CD4-positive, alpha-beta T cell treated with Interleukin-4 for 1 hour (primary cell): ENCODE results near the gene CASQ2.

Experiments used
- DNase-seq, 2 donors: peaks; one replicate each; pipeline ENCODE4 v3.0.0-alpha.2; 2020 to 2022

The CASQ2 gene

DNA sequence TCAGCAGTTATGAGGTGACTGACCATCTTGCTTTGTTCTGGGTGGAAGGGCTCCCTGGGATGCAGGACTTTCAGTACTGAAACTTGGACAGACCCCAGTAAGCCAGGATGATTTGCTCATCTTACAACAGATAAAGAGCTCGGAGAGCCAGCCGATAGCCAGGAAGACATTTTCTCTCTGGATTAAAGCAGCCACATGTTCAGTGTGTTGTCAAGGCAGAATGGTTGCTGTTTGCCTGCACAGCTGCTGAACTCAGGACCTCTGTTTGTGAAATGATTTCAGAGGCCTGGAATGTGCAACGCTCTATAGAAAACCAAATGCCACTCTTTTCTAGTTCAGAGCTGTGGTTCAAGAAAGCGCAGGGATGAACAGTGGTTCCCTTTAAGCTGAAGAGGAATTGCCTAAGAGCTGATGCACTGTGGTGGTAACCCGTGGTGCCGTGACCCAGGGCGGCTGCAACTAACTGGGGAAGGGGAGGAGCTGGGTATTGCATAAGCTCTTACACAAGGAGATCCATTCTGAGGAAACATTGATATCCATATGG is 40.7 kb downstream of the CASQ2 start:
- peak; percentile 10 to 76 for DNase-seq

DNA sequence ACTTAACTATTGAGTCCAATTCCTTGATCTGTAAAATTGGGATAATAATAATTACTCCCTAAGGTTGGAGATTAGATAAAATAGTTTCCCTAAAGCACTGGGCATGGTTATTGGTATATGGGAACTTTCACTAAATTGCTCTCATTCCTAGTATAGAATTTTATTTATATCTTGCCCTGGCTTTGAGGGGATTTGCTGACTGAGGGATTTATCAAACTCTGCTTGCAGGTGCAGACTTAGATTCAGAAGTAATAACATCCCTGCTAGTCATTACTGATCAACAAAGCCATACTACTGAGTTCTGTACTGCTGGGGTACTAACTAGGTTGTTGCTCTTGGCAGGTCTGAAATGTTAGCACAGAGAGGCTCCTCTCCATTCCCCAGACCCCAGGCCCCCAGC is 41.9 kb downstream of the CASQ2 start:
- DNase-seq: no peak

DNA sequence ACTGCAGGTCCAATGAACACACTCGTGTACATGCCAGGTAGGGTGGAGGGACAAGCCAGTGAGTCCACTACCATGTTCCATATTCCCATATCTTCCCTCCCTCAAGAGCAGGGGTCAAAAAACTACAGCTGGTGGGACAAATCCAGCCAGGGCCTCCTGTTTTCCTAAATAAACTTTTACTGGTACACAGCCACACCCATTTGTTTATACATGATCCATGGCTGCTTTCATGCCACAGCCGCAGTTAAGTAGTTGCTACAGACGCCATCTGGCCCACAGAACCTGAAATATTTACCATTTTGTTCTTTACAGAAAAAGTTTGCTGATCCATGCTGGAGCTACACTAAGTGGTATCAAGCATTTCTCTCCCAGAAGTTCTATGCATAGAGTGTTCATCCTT is 42.4 kb downstream of the CASQ2 start:
- no peak for DNase-seq

DNA sequence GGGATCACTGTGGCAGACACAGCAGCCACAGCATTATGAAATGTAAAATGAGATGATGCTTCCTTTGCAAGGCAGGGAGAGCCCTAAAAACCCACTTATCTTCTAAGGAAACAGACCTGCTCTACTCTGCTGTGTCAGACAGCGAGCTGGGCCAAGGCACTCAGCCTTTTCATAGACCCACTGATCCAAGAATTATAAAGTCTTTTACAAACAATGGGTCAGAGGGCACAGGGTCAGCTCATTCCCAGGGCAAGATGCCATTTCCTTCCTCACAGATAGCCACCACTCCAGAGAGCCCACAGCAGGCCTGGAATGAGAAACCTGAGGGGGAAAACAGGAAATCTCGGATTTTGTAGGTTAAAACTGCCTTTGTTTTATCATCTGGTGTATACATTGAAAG is 42.9 kb downstream of the CASQ2 start:
- DNase-seq: no peak

DNA sequence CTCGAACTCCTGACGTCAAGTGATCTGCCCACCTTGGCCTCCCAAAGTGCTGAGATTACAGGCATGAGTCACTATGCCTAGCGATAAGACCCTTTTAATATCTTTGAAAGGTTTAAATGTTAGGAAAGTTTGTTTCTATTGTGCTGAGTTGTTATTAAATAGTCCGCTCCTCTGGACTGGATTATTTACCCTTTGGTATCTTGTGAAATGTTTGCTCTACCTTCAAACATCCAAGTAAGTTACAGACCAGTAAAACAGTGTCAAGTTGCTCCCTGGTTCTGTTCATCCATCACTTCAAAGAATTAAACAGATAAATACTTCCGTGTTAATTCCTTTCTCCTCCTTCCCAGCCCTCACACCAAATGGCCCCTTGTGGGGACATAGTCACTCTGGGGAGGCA is 44.8 kb downstream of the CASQ2 start:
- no peak for DNase-seq

DNA sequence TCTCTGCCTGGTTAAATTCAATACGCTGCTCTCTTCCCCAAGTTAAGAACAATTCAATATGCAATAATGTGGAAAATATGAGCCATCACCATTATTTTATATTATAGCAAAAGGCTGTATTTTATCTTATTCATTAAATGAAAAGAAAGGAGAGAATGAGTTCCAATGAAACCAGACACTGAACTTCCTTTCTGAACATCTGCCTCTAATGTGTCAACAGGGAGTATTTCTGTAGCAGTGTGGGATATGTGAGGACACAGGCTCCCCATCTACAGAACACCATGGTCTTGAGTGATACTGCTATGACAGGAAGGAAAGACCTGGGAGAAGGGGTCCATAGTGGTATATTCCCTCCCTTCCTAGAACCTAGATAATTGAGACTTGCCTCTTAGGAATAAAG is 46.3 kb downstream of the CASQ2 start:
- no peak for DNase-seq

DNA sequence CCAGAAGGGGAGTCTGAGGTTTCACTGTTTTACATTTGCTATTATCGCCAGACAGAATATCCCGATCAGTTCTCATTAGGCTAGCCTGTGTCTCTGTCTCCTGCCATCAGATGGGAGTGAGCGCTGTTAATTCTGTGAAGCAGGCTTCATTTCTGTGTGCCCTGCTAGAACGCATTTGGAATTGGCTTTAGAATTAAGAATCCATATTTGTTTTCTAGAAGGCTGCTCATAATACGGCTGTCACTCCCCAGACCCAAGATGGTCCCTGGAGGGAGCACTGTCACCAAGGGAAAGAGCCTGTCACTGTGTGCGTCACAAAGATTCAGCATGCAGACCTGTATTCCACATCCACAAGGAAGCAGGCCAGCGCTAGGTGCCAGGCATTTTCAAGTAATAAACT is 49.2 kb downstream of the CASQ2 start:
- DNase-seq: no peak

DNA sequence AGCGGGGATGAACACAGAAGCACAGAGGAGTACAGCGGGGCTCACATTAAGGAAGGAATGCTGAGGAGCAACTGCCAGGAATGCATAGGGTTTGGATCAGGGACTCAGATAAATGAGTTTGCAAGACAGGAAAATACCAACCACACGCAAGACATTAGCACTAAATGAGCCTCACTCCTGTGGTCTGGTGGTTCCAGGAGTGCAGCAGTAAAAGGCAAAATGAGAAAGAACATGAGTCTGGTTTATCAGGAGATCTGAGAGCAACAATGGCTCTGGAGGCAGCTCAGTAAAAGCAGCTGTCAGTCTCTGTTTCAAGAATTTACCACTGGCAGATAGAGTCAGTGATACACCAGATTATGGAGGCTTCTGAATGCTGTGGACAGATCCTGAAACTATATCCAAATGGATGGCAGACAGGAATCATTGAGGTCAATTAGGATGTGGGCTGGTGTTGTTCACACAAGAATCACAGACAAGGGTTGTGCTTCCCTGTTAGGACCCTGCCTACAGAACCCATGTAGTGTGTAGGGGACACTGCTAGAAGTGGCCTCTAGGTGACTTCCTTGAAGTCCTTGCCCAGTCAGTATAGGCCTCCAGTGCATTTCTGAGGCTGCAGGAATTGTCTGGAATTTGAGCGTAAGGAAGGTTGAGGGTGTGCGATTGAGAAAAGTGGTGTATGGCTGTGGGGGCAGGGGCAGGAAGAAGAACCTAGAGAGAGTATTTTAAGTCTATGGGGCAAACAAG is 50.3 kb downstream of the CASQ2 start:
- no peak for DNase-seq

DNA sequence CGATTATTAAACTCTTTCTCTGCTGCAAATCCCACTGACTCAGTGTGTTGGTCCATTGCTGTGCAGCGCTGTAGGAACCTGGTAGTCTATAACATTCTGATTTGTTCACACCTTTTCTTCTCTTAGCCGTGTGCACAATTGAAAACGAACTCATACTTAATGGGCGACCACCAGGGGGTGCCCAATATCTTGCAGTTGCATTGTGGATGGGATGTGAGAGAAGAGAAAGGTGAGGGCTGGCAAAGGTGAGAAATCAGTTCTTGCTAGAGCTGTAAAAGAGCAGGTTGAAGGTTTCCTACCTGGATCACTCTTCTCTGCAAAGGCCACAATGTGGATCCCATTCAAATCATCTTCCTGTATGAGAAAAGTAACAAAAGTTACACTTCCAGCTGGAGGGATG is 51.0 kb downstream of the CASQ2 start:
- peak; percentile 12 to 26 for DNase-seq

DNA sequence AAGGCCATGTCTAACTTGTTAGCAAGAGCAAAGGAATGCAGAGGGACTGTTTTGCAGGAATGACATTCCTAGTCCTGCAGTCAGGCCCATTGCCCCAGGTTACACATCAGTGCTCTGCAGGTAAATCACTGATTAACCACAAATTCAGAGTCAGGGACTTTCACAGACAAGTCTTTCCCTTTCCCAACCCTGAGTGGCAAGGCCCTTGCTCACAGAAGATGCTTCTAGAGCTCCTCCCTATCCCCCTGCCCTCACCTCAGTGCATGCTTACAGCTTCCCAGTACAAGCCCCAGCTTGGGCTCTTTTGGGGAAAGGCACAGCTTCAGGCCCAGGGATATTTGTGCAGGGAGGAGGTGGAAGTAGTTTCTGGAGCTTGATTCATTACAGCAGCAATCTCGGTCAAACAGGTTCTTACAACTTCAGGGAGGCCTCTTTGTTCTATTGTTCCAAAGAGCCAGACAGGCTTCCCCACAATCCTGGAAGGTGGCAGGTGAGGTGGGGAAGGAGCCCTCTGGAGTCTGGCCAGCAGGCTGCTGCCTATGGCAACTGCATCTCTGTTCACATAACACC is 53.9 kb downstream of the CASQ2 start:
- no peak for DNase-seq

DNA sequence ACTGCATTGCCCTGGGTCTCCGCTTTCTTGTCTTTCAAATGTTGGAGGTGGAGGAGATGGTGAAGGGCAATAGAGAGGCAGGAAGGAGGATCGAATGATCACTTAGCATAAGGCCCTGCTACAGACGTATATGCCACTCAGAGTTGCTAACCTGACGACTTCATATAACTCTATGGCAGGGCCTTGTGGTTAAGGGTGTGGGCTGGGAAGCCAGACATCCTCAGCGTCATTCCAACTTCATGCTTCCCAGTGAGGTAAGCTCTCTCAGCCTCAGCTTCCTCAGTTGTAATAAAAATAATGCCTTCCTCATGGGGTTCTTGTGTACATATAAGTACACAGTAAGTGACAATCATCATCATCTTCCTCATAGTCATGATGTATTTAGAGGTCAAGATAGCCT is 54.6 kb downstream of the CASQ2 start:
- DNase-seq: no peak

DNA sequence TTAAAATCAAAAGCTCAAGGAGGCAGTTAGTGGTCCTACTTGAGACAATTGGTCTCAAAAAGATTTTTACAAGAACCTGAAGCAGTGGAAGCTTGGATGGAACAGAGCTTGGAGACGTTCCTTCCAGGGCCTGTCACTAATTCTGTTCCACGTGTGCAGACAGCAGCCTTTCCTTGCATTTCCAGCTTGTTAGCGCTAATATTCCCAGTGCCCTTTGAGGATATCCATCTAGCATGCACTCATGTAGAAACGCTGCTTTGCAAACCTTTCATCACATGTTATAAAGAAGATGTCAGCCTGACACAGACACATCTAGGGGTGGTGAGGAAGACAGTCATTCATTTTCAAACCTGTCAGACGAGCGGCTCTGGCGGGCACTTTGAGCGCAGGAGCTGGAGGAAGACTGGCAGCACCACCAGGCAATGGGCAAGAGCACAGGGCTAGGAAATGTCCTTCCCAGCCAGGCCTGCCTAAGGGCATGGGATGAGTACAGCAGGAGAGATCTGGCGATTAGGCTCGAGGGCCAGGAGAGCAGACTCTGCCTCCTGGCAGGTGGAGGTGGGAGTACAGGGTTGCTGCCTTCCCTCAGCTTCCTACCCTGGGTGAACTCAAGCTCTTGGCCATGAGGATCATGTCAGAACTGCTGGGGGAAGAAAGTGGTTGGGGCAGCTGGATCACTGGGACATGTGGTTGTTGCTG is 55.5 kb downstream of the CASQ2 start:
- DNase-seq: no peak

DNA sequence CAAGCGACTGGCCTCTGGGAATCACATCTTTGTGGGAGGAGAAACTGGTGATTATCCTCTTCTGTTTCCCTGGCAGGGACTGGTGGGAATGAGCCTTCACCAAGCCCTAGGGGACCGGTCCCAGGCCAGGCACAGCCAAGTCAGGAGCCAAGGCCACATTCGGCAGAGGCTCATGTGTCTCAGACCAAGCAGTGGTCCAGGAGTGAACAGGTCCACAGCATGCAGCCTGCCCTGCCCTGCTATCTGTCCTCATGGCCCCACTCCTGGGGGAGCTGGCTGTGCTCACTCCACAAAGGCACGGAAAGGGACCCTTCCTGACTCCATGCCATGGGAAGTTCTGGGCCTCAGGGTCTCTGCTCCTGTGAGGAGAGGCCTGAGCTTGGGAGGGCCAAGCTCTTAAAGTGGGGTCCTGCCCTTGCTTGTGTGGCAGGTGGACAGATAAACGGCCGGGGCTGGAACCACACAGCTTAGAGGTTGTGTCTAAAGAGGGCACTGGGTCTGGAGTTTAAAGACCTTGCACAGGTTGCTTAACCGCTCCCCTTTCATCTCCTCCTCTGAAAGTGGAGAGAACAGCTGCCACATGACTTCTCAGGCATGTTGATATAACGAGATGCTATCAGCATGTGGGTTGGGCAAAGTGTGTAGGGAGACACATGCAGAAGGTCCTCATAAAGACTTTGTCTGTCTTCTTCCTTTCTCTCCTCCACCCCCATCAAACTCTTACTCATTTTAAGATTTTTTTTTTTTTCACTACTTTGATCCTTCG is 57.5 kb downstream of the CASQ2 start:
- no peak for DNase-seq

DNA sequence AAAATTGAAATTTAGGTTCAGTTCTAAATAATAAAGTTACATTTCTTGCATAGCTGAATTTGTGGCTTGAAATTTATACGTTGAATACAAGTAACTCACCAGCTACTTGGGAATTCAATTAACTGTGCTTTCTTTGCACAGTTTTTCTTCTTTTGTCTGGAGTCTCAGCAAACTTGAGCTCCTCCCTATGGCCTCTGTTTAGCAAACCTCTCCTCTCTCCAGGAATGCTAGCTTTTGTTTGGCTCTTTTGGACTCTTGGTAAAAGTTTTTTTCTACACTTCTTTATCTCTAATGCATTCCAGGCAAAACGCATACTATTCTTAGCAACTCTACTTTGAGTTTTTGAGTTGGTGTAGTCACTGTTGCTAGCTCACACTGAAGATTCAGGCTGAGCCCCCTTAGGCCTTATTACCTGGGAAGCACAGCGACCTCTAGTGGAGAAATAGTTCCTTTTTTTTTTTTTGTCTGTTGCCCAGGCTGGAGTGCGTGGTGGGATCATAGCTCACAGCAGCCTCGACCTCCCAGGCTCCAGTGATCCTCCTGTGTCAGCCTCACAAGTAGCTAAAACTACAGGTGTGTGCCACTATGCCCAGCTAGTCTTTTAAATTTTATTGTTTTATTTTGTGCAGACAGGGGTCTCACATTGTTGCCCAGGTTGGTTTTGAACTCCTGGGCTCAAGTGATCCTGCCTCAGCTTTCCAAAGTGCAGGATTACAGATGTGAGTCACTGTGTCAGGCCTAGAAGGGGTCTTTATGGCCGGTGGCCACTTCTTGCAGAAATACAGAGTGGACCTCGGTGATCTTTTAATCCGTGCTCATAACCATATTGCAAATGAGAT is 61.7 kb downstream of the CASQ2 start:
- peak in 1 of 2 donors; percentile 19 for DNase-seq

DNA sequence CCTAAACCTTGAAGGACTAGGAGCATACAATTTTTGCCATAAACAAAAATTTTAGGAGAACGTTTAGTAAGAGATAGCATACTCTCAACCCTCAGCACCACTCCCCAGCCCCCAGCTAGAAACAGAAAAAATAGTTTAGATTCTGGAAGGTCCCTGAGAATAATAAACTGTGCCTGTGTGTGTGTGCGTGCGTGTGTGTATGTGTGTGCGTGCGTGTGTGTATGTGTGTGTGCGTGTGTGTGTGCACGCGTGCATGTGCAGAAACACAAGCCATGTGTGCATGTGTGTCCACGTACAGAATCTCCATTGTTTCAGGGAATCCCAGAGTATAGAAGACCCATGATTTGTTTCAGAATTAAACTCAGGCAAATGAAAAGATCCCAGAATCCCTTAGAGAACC is 62.6 kb downstream of the CASQ2 start:
- DNase-seq: no peak

DNA sequence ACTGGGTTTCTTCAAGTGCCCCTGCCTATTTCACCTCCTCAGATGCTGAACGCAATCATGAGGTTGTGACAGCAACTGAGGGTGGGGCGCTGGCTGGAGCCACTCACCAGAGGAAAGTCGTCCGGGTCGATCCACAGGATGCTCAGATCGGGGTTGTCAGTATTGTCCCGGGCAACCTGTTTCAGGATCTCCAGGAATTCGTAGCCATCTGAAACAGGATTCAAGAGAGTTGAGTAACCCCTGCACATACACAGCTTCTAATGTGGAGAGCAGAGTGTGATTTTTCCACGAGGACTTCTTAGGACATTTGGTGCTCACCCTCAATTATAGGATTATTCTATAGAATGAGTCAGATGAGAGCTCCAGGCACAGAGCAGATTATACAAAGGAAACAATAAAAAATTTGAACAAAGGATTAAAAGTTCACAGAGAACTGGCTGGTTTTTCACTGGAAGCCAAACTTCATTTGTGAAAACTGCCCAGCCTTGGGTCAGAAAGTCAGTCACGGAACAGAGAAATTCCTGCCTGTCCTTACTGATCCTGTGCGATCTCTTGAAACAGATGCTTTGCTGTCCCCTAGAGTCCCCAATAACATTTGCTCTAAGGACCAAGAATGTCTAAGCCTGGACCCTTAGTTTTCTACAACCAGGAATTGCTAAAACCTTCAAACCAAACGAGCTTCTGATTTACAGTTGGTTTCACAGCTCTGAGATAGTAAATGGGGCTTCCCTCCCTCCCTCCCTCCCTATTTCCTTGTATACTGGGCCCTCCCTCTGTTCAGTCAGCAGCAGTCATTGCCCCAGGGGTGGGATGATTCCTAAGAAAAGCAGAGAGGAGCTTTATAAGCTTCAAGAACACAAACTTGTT is 63.2 kb downstream of the CASQ2 start:
- no peak for DNase-seq

DNA sequence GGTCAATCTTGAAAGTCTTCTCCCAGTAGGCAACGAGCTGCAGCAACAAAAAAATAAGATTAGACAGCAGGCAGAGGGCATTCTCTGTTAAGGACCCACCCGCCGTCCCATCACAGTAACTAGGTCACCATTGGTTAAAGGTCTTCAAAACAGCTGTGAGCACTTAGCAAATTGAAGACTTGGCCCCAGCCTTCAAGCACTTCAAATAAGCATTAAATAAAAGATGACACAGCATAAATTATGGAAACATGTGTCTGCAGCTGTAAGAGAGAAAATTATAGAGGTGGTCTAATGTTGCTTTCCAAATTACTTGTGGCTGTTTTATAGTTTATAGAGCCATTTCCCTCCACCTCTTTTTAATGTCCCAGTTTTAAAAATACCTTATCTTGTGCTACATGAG is 65.6 kb downstream of the CASQ2 start:
- DNase-seq: no peak

DNA sequence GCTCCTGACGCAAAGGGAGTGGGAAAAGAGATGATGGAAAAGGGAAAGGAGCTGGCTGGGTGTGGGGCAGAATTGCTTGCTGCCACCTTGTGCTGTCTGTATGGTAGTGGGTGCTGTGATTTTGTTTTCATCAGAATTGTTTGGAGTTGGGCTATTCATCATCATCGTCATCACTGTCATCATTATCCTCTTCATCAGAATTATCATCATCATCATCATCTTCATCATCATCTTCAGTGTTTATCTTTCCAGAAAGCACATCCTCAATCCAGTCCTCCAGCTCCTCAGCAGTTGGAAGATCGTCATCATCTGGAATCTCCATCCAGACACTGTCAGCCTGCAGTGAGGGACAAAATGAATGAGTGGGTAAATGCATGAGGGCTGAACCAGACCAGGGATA is 67.4 kb downstream of the CASQ2 start:
- no peak for DNase-seq

DNA sequence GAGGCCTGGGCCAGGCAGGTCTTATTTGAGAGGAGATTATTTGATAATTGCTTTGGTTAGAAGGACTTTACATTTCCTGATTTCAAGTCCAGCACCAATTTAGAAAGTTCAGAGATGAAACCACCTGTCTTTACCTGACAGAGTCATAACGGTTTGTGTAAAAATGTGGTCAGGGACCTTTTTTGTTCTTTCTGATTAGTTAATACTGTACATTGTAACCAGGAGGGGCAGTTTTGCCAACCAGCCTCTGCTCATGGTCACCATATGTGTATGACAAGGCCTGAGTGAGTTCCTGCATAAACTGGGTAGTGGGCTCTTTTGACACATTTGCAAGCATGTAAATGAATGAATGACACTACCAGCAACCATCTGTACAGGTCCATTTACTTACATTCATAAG is 70.9 kb downstream of the CASQ2 start:
- DNase-seq: no peak

DNA sequence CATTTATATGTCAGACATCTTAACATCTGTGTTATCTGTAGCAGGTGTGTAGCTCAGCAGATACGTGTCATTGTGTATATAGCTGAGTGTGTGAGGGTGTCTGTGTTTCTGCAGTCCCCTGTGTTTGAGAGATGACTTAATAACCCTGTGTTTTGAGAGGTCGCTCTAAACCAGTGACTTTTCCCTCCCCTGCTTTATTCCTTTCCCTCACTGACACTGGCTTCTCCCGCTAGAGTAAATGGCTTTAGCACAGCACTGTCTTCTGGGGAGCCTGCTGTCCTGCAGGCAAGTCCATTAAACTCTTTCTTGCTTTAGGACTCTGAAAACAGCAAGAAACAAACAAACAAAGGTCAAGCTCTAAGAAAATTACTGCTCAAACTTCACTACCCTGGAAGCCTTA is 73.7 kb downstream of the CASQ2 start:
- no peak for DNase-seq

DNA sequence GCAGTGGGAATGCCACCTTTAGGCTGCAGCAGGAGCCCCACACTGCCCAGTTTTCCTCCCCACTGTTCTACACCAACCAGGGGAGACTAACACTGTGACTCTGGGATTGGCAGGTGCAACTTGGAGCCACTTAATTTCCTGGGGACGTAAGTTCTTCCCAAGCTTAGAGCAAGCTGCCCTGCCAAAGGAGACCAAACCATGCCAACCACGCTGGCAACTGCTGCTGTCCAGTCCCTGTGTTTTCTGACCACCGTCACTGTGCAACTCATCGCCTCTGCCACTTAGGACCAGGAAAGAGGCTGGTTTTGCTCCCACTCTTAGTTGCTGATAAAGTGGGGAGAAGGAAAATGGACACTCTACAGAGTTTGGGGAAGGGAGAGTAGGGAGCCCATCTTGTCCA is 76.3 kb downstream of the CASQ2 start:
- DNase-seq: no peak
